ENCODE data around the gene SORBS2.

- TF ChIP-seq CTCF (IDR thresholded peaks at IDR 0.05) (no peak), POLR2A (IDR thresholded peaks at IDR 0.05) (no peak)
Observed at GRCh38 chr4:185564349-185564748, 247.6 kb downstream of the SORBS2 start.
